ENCODE data around the gene TAF4.

GRCh38 chr20:62045529-62046285, 20.0 kb downstream of the TAF4 start:
- TF ChIP-seq, protein P1, sequence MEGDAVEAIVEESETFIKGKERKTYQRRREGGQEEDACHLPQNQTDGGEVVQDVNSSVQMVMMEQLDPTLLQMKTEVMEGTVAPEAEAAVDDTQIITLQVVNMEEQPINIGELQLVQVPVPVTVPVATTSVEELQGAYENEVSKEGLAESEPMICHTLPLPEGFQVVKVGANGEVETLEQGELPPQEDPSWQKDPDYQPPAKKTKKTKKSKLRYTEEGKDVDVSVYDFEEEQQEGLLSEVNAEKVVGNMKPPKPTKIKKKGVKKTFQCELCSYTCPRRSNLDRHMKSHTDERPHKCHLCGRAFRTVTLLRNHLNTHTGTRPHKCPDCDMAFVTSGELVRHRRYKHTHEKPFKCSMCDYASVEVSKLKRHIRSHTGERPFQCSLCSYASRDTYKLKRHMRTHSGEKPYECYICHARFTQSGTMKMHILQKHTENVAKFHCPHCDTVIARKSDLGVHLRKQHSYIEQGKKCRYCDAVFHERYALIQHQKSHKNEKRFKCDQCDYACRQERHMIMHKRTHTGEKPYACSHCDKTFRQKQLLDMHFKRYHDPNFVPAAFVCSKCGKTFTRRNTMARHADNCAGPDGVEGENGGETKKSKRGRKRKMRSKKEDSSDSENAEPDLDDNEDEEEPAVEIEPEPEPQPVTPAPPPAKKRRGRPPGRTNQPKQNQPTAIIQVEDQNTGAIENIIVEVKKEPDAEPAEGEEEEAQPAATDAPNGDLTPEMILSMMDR (IDR thresholded peaks at IDR 0.05) = no peak
- TF ChIP-seq POLR2A (IDR thresholded peaks at IDR 0.05) (no peak), POLR2AphosphoS5 (IDR thresholded peaks at IDR 0.05) (no peak), EP300 (IDR thresholded peaks at IDR 0.05) (no peak)

Measured in sigmoid colon (tissue), 4 donors.